WTC11 (cell line): ENCODE measurements around the gene G0S2. TPM values are rescaled to one million over a fixed set of nuclear protein-coding genes. Genes with fewer than 3 reads are reported as not detected.
A peak's percentile ranks its signal among the peaks of the same experiment; 100 is the strongest.

ENCODE experiments used
- ATAC-seq: fragments of 200-7000 bp; cut with Tn5 transposase; 2 replicates; pipeline ENCODE4 v1.10.0; 2021; ENCODE audit warnings: mild to moderate bottlenecking, moderate library complexity
- CTCF ChIA-PET: fragments of 300-600 bp; sonication (Branson Sonifier 250); formaldehyde crosslinking; loops from one replicate; lab custom pipeline; 2021; ENCODE audit warnings: antibody characterized with exemption; lab: Charles Lee
- POLR2A ChIA-PET: fragments of 350-600 bp; sonication (Branson Sonifier 250); formaldehyde crosslinking; loops from one replicate; lab custom pipeline; 2021; ENCODE audit warnings: antibody characterized with exemption; lab: Charles Lee
- DNase-seq: peaks from one replicate; pipeline ENCODE4 v3.0.0; 2021; ENCODE audit warnings: low spot score
- H3K27ac Mint-ChIP-seq: 2 replicates; pipeline ENCODE4 v1.8.0; 2021; ENCODE audit warnings: mixed read lengths
- H3K27me3 Mint-ChIP-seq: 2 replicates; pipeline ENCODE4 v1.8.0; 2021; ENCODE audit warnings: low read depth, mild to moderate bottlenecking, moderate library complexity, mixed read lengths
- H3K36me3 Mint-ChIP-seq: 2 replicates; pipeline ENCODE4 v1.8.0; 2021; ENCODE audit warnings: mixed read lengths
- H3K4me1 Mint-ChIP-seq: 2 replicates; pipeline ENCODE4 v1.8.0; 2022; ENCODE audit warnings: mixed read lengths
- H3K4me3 Mint-ChIP-seq: 2 replicates; pipeline ENCODE4 v1.8.0; 2021; ENCODE audit warnings: mild to moderate bottlenecking, moderate library complexity, mixed read lengths
- H3K9me3 Mint-ChIP-seq: 2 replicates; pipeline ENCODE4 v1.8.0; 2021; ENCODE audit warnings: mixed read lengths
- E2F1 ChIP-seq: sonication (generic); formaldehyde crosslinking; IDR thresholded peaks from 2 replicates; pipeline ENCODE4 v1.8.0; 2022; ENCODE audit warnings: mild to moderate bottlenecking, missing genetic modification reagents
- E2F4 ChIP-seq: sonication (generic); formaldehyde crosslinking; IDR thresholded peaks from 2 replicates; pipeline ENCODE4 v1.8.1; 2022; ENCODE audit warnings: low read depth, mild to moderate bottlenecking, moderate library complexity, missing genetic modification reagents, borderline replicate concordance
- ELF4 ChIP-seq: sonication (generic); formaldehyde crosslinking; IDR thresholded peaks from 2 replicates; pipeline ENCODE4 v1.8.1; 2022; ENCODE audit warnings: low read depth, mild to moderate bottlenecking, moderate library complexity, missing genetic modification reagents
- GABPB1 ChIP-seq: sonication (generic); formaldehyde crosslinking; IDR thresholded peaks from 2 replicates; pipeline ENCODE4 v1.8.1; 2023; ENCODE audit warnings: mild to moderate bottlenecking, missing genetic modification reagents
- GRHL2 ChIP-seq: fragments of 250-450 bp; sonication (Bioruptor Pico); IDR thresholded peaks from 2 replicates; pipeline ENCODE4 v1.8.0; 2022; ENCODE audit warnings: mild to moderate bottlenecking, moderate library complexity; ENCODE audit not compliant: insufficient replicate concordance, severe bottlenecking
- HMGXB4 ChIP-seq: sonication (generic); formaldehyde crosslinking; IDR thresholded peaks from 2 replicates; pipeline ENCODE4 v1.8.1; 2023; ENCODE audit warnings: mild to moderate bottlenecking, moderate library complexity, missing genetic modification reagents
- JAZF1 ChIP-seq: fragments of 250-450 bp; sonication (Bioruptor Pico); IDR thresholded peaks from 2 replicates; pipeline ENCODE4 v1.9.0; 2021; ENCODE audit warnings: moderate library complexity, mild to moderate bottlenecking, inconsistent platforms
- JUN ChIP-seq: sonication (generic); formaldehyde crosslinking; IDR thresholded peaks from 2 replicates; pipeline ENCODE4 v1.8.0; 2023; ENCODE audit warnings: mild to moderate bottlenecking, missing genetic modification reagents
- PRRX2 ChIP-seq: fragments of 250-450 bp; sonication (Bioruptor Pico); IDR thresholded peaks from 2 replicates; pipeline ENCODE4 v1.8.0; 2021; ENCODE audit warnings: mild to moderate bottlenecking
- RELA ChIP-seq: sonication (generic); formaldehyde crosslinking; IDR thresholded peaks from 2 replicates; pipeline ENCODE4 v1.8.1; 2022; ENCODE audit warnings: missing genetic modification reagents, mild to moderate bottlenecking, borderline replicate concordance
- RORB ChIP-seq: fragments of 250-450 bp; sonication (Bioruptor Pico); IDR thresholded peaks from 2 replicates; pipeline ENCODE4 v1.9.0; 2021; ENCODE audit warnings: mild to moderate bottlenecking
- SP1 ChIP-seq: sonication (generic); formaldehyde crosslinking; conservative IDR thresholded peaks from 2 replicates; pipeline ENCODE4 v1.8.1; 2022; ENCODE audit warnings: missing genetic modification reagents
- ZNF121 ChIP-seq: sonication (generic); formaldehyde crosslinking; IDR thresholded peaks from 2 replicates; pipeline ENCODE4 v1.8.0; 2023; ENCODE audit warnings: missing genetic modification reagents
- ZNF138 ChIP-seq: sonication (generic); formaldehyde crosslinking; conservative IDR thresholded peaks from 2 replicates; pipeline ENCODE4 v1.8.1; 2022; ENCODE audit warnings: mild to moderate bottlenecking, moderate library complexity, missing genetic modification reagents
- ZNF416 ChIP-seq: fragments of 250-450 bp; sonication (Bioruptor Pico); IDR thresholded peaks from 2 replicates; pipeline ENCODE4 v1.9.0; 2021; ENCODE audit warnings: mild to moderate bottlenecking, inconsistent platforms
- ZSCAN18 ChIP-seq: fragments of 250-450 bp; sonication (Bioruptor Pico); IDR thresholded peaks from 2 replicates; pipeline ENCODE4 v2.1.2; 2022; ENCODE audit warnings: mild to moderate bottlenecking, moderate library complexity
- total RNA-seq: library from RNA; stranded (reverse); gene quantifications from 3 replicates; pipeline ENCODE4 v1.2.3, GENCODE V29; 2021
- TF ChIP-seq, protein P1 (sequence below): fragments of 200-600 bp; IDR thresholded peaks from 2 replicates; pipeline ENCODE4 v1.8.0; 2022; ENCODE audit warnings: antibody characterized with exemption
- TF ChIP-seq, protein P2 (sequence below): sonication (generic); formaldehyde crosslinking; conservative IDR thresholded peaks from 2 replicates; pipeline ENCODE4 v1.8.1; 2022; ENCODE audit warnings: mild to moderate bottlenecking, missing genetic modification reagents
- TF ChIP-seq, protein P3 (sequence below): sonication (generic); formaldehyde crosslinking; IDR thresholded peaks from 2 replicates; pipeline ENCODE4 v1.8.0; 2022; ENCODE audit warnings: mild to moderate bottlenecking, missing genetic modification reagents
- TF ChIP-seq, protein P4 (sequence below): sonication (generic); formaldehyde crosslinking; IDR thresholded peaks from 2 replicates; pipeline ENCODE4 v1.8.0; 2022; ENCODE audit warnings: missing genetic modification reagents
- TF ChIP-seq, protein P5 (sequence below): fragments of 250-450 bp; sonication (Bioruptor Pico); IDR thresholded peaks from 2 replicates; pipeline ENCODE4 v1.9.0; 2021; ENCODE audit warnings: moderate library complexity, mild to moderate bottlenecking, inconsistent platforms, borderline replicate concordance

The G0S2 gene
- total RNA-seq, 1 experiment from 2014 or later: 0.81 TPM

DNA sequence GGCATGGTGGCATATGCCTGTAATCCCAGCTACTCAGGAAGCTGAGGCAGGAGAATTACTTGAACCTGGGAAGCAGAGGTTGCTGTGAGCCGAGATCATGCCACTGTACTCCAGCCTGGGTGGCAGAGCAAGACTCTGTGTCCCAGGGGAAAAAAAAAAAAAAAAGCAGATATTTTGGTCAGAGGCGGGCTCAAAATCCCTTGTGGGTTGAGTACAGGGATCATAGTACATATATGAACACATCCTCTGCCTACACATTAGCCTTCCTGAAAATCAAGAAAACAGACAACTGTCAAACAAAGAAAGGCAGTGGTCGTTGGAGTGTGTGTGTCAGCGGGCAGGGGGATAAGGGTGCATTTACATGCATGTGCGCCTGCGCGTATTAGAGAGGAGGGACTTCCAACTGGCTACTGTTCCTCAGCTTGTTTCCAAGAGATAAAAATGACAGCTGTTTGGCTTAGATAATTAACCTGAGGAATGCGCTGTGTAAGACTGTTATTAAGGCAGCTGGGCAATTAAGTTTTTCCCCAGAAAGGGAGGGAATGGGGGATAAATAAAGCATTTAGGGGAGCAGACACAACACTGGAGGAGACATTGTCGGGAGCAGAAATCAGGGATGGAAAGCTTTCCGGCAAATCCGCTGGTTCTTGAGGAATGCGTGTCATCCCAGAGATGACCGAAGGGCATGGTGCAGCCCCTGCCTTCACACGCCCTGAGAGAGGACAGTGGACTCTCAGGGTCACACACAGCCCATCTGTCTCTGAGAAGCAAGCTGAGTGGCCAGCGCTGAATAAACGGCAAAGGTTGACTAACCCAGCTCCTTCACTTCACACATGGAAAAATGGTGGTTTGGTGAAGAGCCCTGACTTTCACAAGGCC is 29.4 kb upstream of the G0S2 start:
- DNase-seq (no peak), ATAC-seq (no peak)
- ChIA-PET CTCF (interaction anchor here (0.6 to 2.1 kb wide), 5 partner anchors 15 to 118 kb away, joined by 3 to 10 read pairs (median 4); partner anchors contain the start of gene G0S2), POLR2A (no interaction called here)
- H3K4me1 Mint-ChIP-seq: peaks cover 6% of the 10 kb centered on the region
- no peaks in the 10 kb centered on the region for H3K36me3 Mint-ChIP-seq
- peaks cover 2% of the 10 kb centered on the region; the same call in 1 of the 2 replicates for H3K27me3 Mint-ChIP-seq
- no peak overlapping the region for H3K4me3 Mint-ChIP-seq
- TF ChIP-seq RORB (CRISPR knock-in tag) (no peak), HMGXB4 (no peak), PRRX2 (CRISPR knock-in tag) (no peak), JUN (CRISPR knock-in tag) (no peak), ZNF416 (no peak)
- TF ChIP-seq, protein P1, sequence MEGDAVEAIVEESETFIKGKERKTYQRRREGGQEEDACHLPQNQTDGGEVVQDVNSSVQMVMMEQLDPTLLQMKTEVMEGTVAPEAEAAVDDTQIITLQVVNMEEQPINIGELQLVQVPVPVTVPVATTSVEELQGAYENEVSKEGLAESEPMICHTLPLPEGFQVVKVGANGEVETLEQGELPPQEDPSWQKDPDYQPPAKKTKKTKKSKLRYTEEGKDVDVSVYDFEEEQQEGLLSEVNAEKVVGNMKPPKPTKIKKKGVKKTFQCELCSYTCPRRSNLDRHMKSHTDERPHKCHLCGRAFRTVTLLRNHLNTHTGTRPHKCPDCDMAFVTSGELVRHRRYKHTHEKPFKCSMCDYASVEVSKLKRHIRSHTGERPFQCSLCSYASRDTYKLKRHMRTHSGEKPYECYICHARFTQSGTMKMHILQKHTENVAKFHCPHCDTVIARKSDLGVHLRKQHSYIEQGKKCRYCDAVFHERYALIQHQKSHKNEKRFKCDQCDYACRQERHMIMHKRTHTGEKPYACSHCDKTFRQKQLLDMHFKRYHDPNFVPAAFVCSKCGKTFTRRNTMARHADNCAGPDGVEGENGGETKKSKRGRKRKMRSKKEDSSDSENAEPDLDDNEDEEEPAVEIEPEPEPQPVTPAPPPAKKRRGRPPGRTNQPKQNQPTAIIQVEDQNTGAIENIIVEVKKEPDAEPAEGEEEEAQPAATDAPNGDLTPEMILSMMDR: no peak
- TF ChIP-seq, protein P2, sequence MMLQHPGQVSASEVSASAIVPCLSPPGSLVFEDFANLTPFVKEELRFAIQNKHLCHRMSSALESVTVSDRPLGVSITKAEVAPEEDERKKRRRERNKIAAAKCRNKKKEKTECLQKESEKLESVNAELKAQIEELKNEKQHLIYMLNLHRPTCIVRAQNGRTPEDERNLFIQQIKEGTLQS (CRISPR knock-in tag): no peak
- TF ChIP-seq, protein P3, sequence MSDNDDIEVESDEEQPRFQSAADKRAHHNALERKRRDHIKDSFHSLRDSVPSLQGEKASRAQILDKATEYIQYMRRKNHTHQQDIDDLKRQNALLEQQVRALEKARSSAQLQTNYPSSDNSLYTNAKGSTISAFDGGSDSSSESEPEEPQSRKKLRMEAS (CRISPR knock-in tag): no peak
- no peaks in the 10 kb centered on the region for H3K9me3 Mint-ChIP-seq
- H3K27ac Mint-ChIP-seq: no peak overlapping the region

- Mint-ChIP-seq H3K27ac (no peak overlapping the region), H3K4me3 (no peak overlapping the region), H3K36me3 (no peaks in the 10 kb centered on the region), H3K4me1 (peaks cover 9% of the 10 kb centered on the region), H3K9me3 (no peaks in the 10 kb centered on the region), H3K27me3 (peaks cover 2% of the 10 kb centered on the region; the same call in 1 of the 2 replicates)
- POLR2A ChIA-PET: no interaction called here
- CTCF ChIA-PET: interaction anchor here (0.8 to 2.1 kb wide), 6 partner anchors 16 to 102 kb away, joined by 3 to 10 read pairs (median 4); partner anchors contain the start of genes CAMK1G and G0S2
- DNase-seq (peak; percentile 52), ATAC-seq (peak; percentile 88)
- TF ChIP-seq RORB (CRISPR knock-in tag) (no peak), GRHL2 (no peak), ZNF138 (no peak), ZNF121 (no peak), ZSCAN18 (CRISPR knock-in tag) (no peak), E2F1 (CRISPR knock-in tag) (no peak), E2F4 (CRISPR knock-in tag) (no peak), GABPB1 (no peak), ELF4 (CRISPR knock-in tag) (no peak), RELA (CRISPR knock-in tag) (no peak), SP1 (CRISPR knock-in tag) (no peak), JAZF1 (CRISPR knock-in tag) (no peak)
- TF ChIP-seq, protein P4, sequence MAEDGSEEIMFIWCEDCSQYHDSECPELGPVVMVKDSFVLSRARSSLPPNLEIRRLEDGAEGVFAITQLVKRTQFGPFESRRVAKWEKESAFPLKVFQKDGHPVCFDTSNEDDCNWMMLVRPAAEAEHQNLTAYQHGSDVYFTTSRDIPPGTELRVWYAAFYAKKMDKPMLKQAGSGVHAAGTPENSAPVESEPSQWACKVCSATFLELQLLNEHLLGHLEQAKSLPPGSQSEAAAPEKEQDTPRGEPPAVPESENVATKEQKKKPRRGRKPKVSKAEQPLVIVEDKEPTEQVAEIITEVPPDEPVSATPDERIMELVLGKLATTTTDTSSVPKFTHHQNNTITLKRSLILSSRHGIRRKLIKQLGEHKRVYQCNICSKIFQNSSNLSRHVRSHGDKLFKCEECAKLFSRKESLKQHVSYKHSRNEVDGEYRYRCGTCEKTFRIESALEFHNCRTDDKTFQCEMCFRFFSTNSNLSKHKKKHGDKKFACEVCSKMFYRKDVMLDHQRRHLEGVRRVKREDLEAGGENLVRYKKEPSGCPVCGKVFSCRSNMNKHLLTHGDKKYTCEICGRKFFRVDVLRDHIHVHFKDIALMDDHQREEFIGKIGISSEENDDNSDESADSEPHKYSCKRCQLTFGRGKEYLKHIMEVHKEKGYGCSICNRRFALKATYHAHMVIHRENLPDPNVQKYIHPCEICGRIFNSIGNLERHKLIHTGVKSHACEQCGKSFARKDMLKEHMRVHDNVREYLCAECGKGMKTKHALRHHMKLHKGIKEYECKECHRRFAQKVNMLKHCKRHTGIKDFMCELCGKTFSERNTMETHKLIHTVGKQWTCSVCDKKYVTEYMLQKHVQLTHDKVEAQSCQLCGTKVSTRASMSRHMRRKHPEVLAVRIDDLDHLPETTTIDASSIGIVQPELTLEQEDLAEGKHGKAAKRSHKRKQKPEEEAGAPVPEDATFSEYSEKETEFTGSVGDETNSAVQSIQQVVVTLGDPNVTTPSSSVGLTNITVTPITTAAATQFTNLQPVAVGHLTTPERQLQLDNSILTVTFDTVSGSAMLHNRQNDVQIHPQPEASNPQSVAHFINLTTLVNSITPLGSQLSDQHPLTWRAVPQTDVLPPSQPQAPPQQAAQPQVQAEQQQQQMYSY (CRISPR knock-in tag): no peak
- TF ChIP-seq, protein P5, sequence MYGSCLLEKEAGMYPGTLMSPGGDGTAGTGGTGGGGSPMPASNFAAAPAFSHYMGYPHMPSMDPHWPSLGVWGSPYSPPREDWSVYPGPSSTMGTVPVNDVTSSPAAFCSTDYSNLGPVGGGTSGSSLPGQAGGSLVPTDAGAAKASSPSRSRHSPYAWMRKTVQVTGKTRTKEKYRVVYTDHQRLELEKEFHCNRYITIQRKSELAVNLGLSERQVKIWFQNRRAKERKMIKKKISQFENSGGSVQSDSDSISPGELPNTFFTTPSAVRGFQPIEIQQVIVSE (CRISPR knock-in tag): no peak
These were observed 28.7 kb upstream of the G0S2 start for GRCh38 chr1:209646558-209646957.
